ENCODE measurements around the gene RAD9A. TPM values are rescaled to one million over a fixed set of nuclear protein-coding genes. Genes with fewer than 3 reads are reported as not detected.

RAD9A gene
- total and polyA plus RNA-seq, 2 experiments from 2014 or later, result 13.9 to 17.0 TPM

DNA sequence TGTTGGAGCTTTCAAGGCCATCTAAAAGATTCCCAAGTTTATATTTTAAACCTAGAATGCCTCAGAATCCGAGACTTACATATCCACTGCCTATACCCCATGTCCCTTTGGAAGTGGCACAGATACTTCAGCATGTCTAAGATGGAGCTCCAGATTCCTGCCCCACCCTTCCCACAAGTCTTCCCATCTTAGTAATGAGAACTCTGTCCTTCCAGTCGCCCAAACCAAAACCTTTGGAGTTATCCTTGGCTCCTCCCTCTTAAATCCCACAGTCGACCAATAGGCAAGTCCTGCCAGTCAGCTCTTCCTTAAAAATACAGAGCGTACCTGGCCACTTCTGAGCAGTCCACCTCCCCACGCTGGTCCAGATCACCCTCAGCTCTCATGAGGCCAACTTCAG lies 42.8 kb upstream of the RAD9A start:
- Histone ChIP-seq H3K4me2 (no peak overlapping the region), H3K4me1 (ENCODE audit: insufficient read depth) (peaks cover 2% of the 10 kb centered on the region), H3K27me3 (ENCODE audit: insufficient read depth) (no peaks in the 10 kb centered on the region), H3K79me2 (replicated peaks; ENCODE audit: insufficient read depth) (no peaks in the 10 kb centered on the region), H2AFZ (no peak overlapping the region), H3F3A (replicated peaks; ENCODE audit: low read depth) (0 out of 2 replicates have a peak, but pooled peaks cover 11% of the 10 kb centered on the region), H3K4me3 (no peak overlapping the region), H3K36me3 (ENCODE audit: insufficient read depth) (no peaks in the 10 kb centered on the region), H3K27ac (ENCODE audit: low read depth) (no peak overlapping the region), H4K20me1 (replicated peaks; ENCODE audit: insufficient read depth) (no peaks in the 10 kb centered on the region; the same call in 1 of the 2 replicates), H3K9me2 (ENCODE audit: insufficient read depth) (no peaks in the 10 kb centered on the region)
- H3K4me1 Mint-ChIP-seq, result peaks cover 19% of the 10 kb centered on the region
- H3K36me3 Mint-ChIP-seq (ENCODE audit: low read depth), result no peaks in the 10 kb centered on the region
- peaks cover 12% of the 10 kb centered on the region for H3K27me3 Mint-ChIP-seq (ENCODE audit: insufficient read depth, low read depth, poor library complexity)
- H3K4me3 Mint-ChIP-seq, result no peak overlapping the region
- TF ChIP-seq, protein P1, sequence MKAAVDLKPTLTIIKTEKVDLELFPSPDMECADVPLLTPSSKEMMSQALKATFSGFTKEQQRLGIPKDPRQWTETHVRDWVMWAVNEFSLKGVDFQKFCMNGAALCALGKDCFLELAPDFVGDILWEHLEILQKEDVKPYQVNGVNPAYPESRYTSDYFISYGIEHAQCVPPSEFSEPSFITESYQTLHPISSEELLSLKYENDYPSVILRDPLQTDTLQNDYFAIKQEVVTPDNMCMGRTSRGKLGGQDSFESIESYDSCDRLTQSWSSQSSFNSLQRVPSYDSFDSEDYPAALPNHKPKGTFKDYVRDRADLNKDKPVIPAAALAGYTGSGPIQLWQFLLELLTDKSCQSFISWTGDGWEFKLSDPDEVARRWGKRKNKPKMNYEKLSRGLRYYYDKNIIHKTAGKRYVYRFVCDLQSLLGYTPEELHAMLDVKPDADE (IDR thresholded peaks at IDR 0.05), result no peak
- TF ChIP-seq STAT1 (IDR thresholded peaks at IDR 0.05; ENCODE audit: unreplicated experiment) (no peak), NANOG (IDR thresholded peaks at IDR 0.05; ENCODE audit: borderline replicate concordance) (no peak), POLR2AphosphoS5 (IDR thresholded peaks at IDR 0.05; ENCODE audit: low read depth) (no peak), EZH2 (IDR thresholded peaks at IDR 0.05; ENCODE audit: low read depth, unreplicated experiment) (no peak), JUNB (IDR thresholded peaks at IDR 0.05; ENCODE audit: unreplicated experiment) (no peak), CREB1 (CRISPR knock-in tag; IDR thresholded peaks at IDR 0.05; ENCODE audit: low read depth) (no peak), EZH2phosphoT487 (IDR thresholded peaks at IDR 0.05; ENCODE audit: unreplicated experiment) (no peak), ZNF331 (CRISPR knock-in tag; IDR thresholded peaks at IDR 0.05; ENCODE audit: low read depth) (no peak), ZNF114 (CRISPR knock-in tag; IDR thresholded peaks at IDR 0.05) (no peak)
- TF ChIP-seq, protein P2, sequence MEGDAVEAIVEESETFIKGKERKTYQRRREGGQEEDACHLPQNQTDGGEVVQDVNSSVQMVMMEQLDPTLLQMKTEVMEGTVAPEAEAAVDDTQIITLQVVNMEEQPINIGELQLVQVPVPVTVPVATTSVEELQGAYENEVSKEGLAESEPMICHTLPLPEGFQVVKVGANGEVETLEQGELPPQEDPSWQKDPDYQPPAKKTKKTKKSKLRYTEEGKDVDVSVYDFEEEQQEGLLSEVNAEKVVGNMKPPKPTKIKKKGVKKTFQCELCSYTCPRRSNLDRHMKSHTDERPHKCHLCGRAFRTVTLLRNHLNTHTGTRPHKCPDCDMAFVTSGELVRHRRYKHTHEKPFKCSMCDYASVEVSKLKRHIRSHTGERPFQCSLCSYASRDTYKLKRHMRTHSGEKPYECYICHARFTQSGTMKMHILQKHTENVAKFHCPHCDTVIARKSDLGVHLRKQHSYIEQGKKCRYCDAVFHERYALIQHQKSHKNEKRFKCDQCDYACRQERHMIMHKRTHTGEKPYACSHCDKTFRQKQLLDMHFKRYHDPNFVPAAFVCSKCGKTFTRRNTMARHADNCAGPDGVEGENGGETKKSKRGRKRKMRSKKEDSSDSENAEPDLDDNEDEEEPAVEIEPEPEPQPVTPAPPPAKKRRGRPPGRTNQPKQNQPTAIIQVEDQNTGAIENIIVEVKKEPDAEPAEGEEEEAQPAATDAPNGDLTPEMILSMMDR (conservative IDR thresholded peaks at IDR 0.05; ENCODE audit: low read depth in 2 of 2), result no peak
- TF ChIP-seq, protein P3, sequence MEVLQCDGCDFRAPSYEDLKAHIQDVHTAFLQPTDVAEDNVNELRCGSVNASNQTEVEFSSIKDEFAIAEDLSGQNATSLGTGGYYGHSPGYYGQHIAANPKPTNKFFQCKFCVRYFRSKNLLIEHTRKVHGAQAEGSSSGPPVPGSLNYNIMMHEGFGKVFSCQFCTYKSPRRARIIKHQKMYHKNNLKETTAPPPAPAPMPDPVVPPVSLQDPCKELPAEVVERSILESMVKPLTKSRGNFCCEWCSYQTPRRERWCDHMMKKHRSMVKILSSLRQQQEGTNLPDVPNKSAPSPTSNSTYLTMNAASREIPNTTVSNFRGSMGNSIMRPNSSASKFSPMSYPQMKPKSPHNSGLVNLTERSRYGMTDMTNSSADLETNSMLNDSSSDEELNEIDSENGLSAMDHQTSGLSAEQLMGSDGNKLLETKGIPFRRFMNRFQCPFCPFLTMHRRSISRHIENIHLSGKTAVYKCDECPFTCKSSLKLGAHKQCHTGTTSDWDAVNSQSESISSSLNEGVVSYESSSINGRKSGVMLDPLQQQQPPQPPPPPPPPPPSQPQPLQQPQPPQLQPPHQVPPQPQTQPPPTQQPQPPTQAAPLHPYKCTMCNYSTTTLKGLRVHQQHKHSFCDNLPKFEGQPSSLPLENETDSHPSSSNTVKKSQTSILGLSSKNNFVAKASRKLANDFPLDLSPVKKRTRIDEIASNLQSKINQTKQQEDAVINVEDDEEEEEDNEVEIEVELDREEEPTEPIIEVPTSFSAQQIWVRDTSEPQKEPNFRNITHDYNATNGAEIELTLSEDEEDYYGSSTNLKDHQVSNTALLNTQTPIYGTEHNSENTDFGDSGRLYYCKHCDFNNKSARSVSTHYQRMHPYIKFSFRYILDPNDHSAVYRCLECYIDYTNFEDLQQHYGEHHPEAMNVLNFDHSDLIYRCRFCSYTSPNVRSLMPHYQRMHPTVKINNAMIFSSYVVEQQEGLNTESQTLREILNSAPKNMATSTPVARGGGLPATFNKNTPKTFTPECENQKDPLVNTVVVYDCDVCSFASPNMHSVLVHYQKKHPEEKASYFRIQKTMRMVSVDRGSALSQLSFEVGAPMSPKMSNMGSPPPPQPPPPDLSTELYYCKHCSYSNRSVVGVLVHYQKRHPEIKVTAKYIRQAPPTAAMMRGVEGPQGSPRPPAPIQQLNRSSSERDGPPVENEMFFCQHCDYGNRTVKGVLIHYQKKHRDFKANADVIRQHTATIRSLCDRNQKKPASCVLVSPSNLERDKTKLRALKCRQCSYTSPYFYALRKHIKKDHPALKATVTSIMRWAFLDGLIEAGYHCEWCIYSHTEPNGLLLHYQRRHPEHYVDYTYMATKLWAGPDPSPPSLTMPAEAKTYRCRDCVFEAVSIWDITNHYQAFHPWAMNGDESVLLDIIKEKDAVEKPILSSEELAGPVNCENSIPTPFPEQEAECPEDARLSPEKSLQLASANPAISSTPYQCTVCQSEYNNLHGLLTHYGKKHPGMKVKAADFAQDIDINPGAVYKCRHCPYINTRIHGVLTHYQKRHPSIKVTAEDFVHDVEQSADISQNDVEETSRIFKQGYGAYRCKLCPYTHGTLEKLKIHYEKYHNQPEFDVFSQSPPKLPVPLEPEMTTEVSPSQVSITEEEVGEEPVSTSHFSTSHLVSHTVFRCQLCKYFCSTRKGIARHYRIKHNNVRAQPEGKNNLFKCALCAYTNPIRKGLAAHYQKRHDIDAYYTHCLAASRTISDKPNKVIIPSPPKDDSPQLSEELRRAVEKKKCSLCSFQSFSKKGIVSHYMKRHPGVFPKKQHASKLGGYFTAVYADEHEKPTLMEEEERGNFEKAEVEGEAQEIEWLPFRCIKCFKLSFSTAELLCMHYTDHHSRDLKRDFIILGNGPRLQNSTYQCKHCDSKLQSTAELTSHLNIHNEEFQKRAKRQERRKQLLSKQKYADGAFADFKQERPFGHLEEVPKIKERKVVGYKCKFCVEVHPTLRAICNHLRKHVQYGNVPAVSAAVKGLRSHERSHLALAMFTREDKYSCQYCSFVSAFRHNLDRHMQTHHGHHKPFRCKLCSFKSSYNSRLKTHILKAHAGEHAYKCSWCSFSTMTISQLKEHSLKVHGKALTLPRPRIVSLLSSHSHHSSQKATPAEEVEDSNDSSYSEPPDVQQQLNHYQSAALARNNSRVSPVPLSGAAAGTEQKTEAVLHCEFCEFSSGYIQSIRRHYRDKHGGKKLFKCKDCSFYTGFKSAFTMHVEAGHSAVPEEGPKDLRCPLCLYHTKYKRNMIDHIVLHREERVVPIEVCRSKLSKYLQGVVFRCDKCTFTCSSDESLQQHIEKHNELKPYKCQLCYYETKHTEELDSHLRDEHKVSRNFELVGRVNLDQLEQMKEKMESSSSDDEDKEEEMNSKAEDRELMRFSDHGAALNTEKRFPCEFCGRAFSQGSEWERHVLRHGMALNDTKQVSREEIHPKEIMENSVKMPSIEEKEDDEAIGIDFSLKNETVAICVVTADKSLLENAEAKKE (CRISPR knock-in tag; IDR thresholded peaks at IDR 0.05), result no peak
- TF ChIP-seq, protein P4, sequence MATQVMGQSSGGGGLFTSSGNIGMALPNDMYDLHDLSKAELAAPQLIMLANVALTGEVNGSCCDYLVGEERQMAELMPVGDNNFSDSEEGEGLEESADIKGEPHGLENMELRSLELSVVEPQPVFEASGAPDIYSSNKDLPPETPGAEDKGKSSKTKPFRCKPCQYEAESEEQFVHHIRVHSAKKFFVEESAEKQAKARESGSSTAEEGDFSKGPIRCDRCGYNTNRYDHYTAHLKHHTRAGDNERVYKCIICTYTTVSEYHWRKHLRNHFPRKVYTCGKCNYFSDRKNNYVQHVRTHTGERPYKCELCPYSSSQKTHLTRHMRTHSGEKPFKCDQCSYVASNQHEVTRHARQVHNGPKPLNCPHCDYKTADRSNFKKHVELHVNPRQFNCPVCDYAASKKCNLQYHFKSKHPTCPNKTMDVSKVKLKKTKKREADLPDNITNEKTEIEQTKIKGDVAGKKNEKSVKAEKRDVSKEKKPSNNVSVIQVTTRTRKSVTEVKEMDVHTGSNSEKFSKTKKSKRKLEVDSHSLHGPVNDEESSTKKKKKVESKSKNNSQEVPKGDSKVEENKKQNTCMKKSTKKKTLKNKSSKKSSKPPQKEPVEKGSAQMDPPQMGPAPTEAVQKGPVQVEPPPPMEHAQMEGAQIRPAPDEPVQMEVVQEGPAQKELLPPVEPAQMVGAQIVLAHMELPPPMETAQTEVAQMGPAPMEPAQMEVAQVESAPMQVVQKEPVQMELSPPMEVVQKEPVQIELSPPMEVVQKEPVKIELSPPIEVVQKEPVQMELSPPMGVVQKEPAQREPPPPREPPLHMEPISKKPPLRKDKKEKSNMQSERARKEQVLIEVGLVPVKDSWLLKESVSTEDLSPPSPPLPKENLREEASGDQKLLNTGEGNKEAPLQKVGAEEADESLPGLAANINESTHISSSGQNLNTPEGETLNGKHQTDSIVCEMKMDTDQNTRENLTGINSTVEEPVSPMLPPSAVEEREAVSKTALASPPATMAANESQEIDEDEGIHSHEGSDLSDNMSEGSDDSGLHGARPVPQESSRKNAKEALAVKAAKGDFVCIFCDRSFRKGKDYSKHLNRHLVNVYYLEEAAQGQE (IDR thresholded peaks at IDR 0.05; ENCODE audit: unreplicated experiment), result no peak
- DNase-seq (ENCODE audit: low spot score) (no peak), ATAC-seq (no peak)
- no peak overlapping the region for H3K27ac Mint-ChIP-seq
- no peaks in the 10 kb centered on the region; the same call in 2 of the 3 replicates for H3K9me3 Mint-ChIP-seq

All from GM23338 (cell line).